ENCODE data around the gene GFAP.
A peak's percentile ranks its signal among the peaks of the same experiment; 100 is the strongest.

The GFAP gene

GRCh38 chr17:44930667-44931066 lies 15.4 kb upstream of the GFAP start:
- no peak for DNase-seq

- DNase-seq = no peak
Measured at GRCh38 chr17:44928950-44929720, 13.8 kb upstream of the GFAP start.

- DNase-seq = no peak
Measured at GRCh38 chr17:44928136-44928535, 12.8 kb upstream of the GFAP start.

- DNase-seq = no peak
Measured at GRCh38 chr17:44927696-44928095, 12.4 kb upstream of the GFAP start.

- no peak for DNase-seq
Measured at GRCh38 chr17:44926821-44927525, 11.7 kb upstream of the GFAP start.

- no peak for DNase-seq
Measured at GRCh38 chr17:44925731-44926697, 10.7 kb upstream of the GFAP start.

DNA sequence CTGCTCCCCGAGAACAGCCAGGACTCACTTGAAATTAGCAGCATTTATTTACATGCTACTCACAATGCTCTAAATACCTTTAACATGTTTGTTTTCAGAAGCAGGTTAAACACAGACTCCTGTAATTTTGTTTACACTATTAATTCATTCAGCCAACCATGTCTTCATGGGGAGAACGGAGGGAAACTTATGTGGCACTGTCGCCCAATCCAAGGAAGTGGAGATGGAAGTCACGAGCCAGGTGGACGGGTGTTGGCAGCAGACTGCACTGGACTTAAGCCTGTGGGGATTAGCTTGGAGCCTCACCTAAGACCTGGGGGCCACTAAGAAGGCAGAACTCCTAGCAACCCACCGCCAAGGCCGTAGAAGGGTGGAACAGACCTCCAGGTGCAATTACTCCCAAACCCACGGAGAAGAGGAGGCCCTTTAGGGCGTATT lies 8.8 kb upstream of the GFAP start:
- no peak for DNase-seq

DNA sequence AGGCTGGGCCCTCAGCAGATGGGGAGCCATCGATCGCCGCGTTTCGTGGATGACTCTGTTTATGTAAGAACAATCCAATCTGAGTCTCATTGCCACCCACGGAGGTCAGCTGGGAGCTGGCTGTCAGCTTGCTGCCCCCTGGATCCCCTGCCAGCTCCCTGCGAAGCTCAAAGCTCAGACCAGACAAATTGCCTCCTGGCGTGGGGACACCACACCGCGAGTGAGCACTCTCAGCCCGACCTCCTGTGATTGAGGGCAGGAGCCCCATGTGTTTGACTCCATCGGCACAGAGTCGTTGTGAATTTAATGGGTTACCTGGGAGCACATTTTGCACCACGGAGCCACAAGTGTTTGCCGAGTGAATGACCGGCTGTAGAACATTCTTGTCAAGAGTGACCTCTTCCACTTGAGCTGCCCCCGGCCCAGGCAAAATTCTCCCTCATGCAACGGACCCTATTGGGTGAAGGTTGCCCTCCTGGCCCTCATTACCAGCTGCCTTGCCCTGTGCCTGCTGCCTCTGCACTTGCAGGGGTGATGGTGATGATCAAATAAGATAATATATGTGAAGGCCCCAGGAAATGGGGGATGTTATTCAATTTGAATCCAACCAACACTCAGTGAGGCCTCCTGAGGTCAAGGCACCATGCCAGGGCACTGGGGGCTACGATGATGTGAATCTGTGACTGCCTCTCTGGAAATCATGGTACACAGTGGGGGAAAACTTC lies 7.6 kb upstream of the GFAP start:
- no peak for DNase-seq

DNA sequence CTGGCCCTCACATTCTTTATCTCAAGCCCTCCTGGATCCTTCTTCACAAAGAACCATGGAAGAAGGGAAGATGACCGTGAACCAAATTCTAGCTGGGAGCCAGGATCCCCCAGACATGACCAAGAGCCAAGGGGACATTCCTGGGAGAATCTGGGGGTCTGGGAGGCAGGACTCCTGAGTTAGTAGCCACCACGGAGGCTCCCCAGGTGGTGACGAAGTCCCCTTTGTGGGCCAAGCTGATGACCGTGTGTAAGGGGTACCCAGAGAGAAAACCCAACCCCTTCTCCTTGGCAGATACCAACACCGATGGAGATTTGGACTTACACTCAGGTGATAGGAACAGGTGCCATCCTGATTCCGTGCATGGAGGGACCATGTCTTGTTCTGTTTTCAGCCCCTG lies 6.8 kb upstream of the GFAP start:
- DNase-seq = no peak

DNA sequence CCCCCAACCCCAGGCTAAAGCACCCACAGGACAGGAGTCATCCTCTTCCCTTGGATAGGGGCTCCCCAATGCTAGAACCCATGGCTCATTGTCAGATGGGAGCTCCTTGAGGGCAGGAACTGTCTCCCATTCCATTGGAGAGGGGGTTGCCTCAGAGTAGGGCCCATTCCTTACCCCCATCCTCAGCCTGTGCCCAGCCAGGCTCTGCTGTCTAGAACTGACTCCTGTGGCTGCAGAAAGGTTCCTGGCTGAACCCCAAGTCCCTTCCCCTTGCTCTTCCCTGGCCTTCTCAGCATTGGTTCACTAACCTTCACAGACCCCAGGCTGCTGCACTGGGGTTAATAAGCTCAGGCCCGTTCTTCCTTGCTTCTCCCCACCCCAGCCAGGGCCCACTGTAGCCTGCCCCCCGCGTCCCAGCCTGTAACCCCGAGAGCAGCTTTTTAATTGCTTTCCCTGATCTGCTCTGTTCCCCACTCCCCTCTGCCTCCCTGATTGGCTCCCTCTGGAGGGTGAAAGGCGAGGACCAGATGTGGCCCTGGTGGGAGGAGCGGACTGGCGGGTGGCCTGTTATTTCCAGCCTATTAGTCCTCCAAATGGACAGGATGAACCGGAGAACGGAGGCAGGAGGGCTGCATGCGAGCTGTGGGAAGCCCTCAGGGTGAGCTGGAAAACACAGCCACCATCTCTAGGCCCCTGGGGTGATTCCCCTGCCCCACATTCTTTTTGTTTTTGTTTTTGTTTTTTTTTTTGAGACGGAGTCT lies 6.0 kb upstream of the GFAP start:
- DNase-seq = no peak

DNA sequence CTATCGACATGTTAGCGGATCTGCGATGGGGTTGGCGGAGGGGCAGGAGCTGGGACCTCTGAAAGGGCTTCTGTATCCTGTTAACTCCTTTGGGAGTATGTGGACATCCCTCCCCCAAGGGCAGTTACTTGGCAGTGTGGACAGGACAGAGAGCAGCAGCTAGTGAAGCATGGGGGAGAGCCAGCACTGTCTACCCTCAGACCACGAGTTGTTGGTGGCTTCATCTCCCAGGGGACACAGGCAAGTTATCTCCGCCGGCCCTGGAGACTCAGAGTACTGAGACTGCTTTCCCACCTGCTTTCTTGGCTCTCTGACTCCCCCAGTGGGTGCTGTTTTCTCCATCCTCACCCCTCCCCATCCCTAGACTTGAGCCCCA lies 5.3 kb upstream of the GFAP start:
- DNase-seq = no peak

DNA sequence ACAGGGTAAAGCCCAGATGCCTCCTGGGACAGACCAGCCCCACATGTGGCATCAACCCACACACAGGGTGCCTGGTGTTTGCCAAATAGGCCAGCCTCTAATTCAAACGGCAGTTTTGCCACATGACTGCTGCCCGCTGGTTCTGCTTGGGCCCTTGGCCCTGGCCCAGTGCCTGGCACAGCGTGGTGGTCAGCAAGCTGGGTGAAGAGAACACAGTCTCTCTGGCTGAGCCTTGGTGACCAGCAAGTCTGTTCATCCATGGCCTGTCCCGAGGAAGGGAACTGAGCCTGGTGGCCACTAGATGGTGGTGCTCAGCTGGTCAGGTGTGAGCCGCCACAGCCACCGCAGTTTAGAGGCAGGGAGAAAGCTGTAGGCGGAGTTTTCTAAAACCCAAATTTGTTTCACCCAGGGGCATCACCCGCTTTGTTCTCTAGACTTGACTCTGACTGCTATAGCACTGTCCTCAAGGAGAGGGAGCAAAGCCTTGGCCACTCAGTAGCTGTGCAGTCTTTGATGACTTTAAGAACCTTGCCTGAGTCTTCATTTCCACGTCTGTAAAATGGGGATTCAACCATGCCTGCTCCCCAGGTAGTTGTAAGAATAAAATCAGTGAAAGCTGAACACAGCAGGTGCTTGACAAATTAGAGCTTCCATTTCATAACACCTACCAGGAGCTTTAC lies 4.7 kb upstream of the GFAP start:
- DNase-seq = peak; percentile 47 to 54

GRCh38 chr17:44919411-44919810 lies 4.1 kb upstream of the GFAP start:
- DNase-seq = no peak

- no peak for DNase-seq
Measured at GRCh38 chr17:44918006-44918405, 2.7 kb upstream of the GFAP start.

DNA sequence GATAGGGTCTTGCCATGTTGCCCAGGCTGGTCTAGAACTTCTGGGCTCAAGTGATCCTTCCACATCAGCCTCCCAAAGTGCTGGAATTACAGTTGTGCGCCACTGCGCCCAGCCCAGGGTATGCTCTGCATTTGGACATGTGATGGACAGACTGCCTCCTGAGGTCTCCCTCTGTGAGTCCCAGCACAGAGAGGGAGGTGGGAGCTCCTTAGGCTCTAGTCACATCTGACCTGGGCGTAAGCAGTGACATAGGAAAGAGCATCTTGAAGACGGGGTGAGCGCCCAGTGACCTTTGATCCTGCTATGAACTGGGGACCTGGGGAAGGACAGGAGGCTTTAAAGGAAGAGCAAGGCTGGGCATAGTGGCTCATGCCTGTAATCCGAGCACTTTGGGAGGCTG lies 2.2 kb upstream of the GFAP start:
- DNase-seq = no peak

DNA sequence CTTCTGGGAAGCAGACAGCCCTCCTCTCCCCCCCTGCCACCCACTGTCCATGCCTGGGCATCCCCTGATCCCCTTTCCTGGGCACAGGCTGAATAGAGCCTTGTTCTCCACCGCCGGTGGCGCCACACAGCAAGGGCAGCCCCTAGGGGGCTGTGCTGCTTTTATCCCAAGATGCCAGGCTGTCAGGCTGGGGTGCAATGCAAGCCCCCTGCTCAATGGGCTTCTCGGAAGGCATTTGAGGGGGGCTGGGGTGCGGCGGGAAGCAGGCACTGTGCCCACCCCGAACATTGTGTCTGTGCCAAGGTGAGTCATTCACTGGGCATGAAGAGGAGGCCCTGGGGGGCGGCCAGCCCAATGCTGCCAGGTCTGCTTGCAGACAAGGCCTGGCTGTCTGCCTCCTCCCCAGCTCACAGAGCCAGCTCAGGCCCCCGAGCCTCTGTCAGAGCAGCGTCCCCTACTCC lies 1.5 kb upstream of the GFAP start:
- DNase-seq = no peak

DNA sequence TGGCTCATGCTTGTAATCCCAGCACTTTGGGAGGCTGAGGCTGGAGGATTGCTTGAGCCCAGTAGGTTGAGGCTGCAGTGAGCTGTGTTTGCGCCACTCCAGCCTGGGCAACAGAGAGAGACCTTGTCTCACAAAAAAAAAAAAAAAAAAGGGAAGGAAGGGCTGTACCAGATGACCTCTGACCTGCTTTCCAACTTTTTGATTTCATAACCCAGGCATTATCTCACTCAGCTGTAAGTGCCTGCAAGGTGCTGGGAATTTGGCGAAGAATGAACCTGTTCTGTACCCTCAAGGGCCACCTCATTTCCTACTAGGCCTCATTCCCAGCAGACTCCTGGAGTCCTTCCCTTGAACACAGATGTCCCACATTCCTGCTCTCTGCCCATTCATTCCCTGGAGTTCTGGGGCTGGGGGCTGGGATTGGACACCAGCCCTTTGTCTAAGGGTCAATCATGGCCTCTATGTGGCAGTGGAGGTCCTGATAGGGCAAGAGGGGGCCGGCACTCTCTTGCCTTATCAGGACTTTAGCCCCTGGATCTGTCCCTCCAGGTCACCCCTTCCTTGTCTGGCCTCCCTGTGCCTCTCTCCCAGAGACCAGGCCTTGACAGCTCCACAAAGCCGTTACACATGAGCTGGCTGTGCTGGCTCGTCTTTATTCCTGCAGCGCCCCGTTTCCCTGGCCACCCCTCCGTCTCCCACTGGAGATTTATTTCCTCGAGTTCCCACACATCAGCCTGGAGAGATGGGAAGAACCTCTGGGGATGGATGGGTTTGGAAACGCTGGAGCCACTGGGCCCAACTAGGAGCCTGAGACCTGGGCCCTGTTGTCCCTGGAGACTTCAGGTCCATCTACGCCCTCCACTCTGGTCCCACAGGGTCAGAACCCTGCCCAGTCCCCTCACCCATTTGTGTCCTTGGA lies 821 bp upstream of the GFAP start:
- DNase-seq = no peak

GRCh38 chr17:44914698-44915271 lies 515 bp downstream of the GFAP start:
- DNase-seq = no peak

GRCh38 chr17:44914148-44914547 lies 1.2 kb downstream of the GFAP start:
- no peak for DNase-seq

DNA sequence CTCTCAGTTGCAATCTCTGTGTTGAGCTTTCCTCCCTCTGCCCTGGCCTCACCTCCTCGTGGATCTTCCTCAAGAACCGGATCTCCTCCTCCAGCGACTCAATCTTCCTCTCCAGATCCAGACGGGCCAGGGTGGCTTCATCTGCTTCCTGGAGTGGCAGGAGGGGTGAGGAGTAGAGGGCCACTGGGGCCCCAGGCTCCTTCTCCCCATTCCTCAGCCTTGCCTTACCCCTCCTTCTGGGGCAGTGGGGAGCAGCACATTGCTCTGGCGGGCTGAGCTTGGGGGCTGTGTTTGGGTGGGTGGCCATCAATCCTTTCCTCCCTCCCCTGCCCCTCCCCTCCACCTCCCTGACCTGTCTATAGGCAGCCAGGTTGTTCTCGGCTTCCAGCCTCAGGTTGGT lies 1.6 kb downstream of the GFAP start:
- DNase-seq = no peak
